Epithelial cell of umbilical artery (primary cell): ENCODE measurements around the gene ACSL6. TPM values are rescaled to one million over a fixed set of nuclear protein-coding genes. Genes with fewer than 3 reads are reported as not detected.

ENCODE experiments used
- total RNA-seq: library from RNA; depleted of rRNA; stranded (reverse); fragments of >200 nt; gene quantifications from 2 replicates; pipeline ENCODE4 v1.2.3, GENCODE V29; 2014

Gene ACSL6, protein sequence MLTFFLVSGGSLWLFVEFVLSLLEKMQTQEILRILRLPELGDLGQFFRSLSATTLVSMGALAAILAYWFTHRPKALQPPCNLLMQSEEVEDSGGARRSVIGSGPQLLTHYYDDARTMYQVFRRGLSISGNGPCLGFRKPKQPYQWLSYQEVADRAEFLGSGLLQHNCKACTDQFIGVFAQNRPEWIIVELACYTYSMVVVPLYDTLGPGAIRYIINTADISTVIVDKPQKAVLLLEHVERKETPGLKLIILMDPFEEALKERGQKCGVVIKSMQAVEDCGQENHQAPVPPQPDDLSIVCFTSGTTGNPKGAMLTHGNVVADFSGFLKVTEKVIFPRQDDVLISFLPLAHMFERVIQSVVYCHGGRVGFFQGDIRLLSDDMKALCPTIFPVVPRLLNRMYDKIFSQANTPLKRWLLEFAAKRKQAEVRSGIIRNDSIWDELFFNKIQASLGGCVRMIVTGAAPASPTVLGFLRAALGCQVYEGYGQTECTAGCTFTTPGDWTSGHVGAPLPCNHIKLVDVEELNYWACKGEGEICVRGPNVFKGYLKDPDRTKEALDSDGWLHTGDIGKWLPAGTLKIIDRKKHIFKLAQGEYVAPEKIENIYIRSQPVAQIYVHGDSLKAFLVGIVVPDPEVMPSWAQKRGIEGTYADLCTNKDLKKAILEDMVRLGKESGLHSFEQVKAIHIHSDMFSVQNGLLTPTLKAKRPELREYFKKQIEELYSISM
- total RNA-seq = not detected in 2 replicates

DNA sequence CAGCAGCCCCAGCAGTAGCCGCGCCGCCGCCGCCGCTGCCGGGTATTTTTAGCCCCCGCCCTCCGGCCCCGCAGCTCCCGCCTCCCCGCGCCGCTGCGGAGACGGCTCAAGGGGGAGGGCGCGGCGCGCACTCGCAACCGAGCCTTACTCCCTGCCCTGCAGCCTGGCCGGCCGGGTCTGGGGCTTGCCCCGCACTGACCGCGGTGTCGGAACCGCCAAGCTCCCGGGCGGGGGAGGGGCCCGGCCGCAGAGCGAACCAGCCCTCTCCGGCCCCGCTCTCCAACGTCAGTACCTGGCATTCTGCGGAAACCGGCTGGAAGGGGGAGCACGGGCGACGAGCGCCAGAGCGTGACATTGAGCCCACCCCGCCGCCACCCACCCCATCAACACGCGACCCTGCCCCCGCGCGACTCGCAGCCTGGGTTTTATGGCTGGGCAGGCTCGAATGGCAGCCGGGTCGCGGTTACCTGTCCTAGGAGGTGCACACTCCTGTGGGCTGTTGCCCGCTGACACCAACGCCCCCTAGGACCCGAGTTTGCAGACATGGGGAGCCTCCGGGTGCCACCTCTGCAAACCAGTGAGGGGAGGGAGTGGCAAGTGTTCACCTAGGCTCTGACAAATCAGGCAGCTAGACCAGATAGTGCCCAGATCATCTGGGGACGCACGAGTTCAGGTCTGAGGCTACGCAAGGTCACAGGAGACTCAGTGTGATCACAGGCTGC lies at the start of gene ACSL6:
ACSL6 (minus strand) TSS at position 37 of the 722 bp plus-strand sequence. CDS start 105 bp downstream, outside the sequence.

DNA sequence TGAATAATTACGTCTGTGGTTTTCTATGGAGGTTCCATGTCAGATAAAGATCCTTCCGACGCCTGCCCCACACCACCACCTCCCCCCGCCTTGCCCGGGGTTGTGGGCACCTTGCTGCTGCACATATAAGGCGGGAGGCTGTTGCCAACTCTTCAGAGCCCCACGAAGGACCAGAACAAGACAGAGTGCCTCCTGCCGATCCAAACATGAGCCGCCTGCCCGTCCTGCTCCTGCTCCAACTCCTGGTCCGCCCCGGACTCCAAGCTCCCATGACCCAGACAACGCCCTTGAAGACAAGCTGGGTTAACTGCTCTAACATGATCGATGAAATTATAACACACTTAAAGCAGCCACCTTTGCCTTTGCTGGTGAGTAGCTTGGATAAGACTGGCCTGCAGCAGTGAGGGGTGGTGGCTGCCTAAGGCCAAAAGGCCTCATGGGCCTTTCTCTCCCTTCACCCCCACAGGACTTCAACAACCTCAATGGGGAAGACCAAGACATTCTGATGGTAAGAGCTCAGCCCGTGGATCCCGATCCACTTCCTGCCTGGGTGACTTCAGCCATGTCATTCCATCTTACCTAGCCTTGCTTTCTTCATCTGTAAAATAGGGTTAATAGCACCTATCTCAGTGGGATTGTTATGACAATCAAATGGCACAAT lies 49.2 kb upstream of the ACSL6 start, which contains the start of gene IL3:
IL3 (plus strand) TSS at position 155 of the 661 bp plus-strand sequence; CDS start at position 207, 52 bp downstream.

DNA sequence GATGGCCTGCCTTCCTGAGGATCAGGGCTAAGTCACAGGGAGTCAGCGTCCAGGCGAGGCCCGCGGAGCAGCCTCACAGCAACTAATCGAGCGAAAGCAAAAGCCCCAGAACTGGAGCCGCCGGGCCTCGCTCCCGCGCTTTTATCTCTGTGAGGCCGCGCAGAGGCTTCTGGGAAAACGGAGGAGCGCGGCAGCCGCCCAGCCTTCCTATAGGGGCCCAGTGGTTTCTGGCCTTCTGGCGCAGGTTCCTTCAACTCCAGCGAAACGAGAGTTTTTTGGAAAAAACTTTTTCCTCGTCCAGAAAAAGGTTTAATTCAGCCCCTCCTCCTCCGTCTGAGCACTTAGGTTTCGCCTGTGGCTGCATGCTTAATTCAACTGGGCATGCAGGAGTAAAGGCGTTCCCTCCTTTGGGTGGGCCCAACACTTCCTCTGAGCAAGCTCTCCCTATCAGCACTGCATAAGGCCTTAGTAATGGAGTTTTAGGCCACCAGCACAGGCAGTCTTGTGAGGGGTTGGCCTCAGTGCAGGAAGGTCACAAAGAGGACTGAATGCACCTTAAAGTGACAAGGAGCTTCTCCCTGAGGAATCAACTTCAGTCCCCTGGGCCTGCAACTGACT lies 65.8 kb downstream of the ACSL6 start, which contains the start of gene MEIKIN:
MEIKIN (minus strand) TSS at position 113 of the 618 bp plus-strand sequence. CDS start 158 bp downstream, outside the sequence.

Other genes starting within 250 kb of the ACSL6 start
- 24.7 and 33.6 TPM in 2 replicates for gene FNIP1, start 214.6 kb downstream of the ACSL6 start, total RNA-seq
- gene MEIKIN, start 66.0 kb downstream of the ACSL6 start, total RNA-seq = not detected in 2 replicates
- gene IL3, start 49.0 kb upstream of the ACSL6 start, total RNA-seq = not detected in 2 replicates
- not detected in 2 replicates for gene CSF2, start 62.1 kb upstream of the ACSL6 start, total RNA-seq
- 88.3 and 90.0 TPM in 2 replicates for gene P4HA2, start 216.2 kb upstream of the ACSL6 start, total RNA-seq
- gene PDLIM4, start 246.0 kb upstream of the ACSL6 start, total RNA-seq = 57.0 and 66.9 TPM in 2 replicates